Upper lobe of left lung (tissue), 4 donors: ENCODE data around the gene SYN1.
A peak's percentile ranks its signal among the peaks of the same experiment; 100 is the strongest.

Experiments used
- CTCF ChIP-seq, 6 experiments: fragments of 450-650 bp in 4 of 6; fragments of 200-600 bp in 2 of 6; sonication (generic) in 2 of 6; IDR thresholded peaks; one replicate each; pipeline ENCODE4 v1.5.1; 2016 to 2019; ENCODE audit warnings: antibody characterized with exemption in 6 of 6
- EP300 ChIP-seq, 4 donors: sonication (generic); formaldehyde crosslinking; IDR thresholded peaks; one replicate each; pipeline ENCODE4 v1.5.1; 2017; ENCODE audit warnings: antibody characterized with exemption in 4 of 4, control low read depth in 2 of 4
- POLR2A ChIP-seq, 4 donors: fragments of 450-650 bp; IDR thresholded peaks; one replicate each; pipeline ENCODE4 v1.5.1; 2016 to 2017; ENCODE audit warnings: antibody characterized with exemption in 4 of 4, mild to moderate bottlenecking in 2 of 4
- POLR2AphosphoS5 ChIP-seq, 2 donors: sonication (generic); formaldehyde crosslinking; IDR thresholded peaks; one replicate each; pipeline ENCODE4 v1.5.1; 2017; ENCODE audit warnings: antibody characterized with exemption in 2 of 2

- TF ChIP-seq CTCF (IDR thresholded peaks at IDR 0.05) (no peak), POLR2AphosphoS5 (IDR thresholded peaks at IDR 0.05) (peak; percentile 38 to 48), POLR2A (IDR thresholded peaks at IDR 0.05) (peak in 3 of 4 donors; percentile 32 to 67 (median 34)), EP300 (IDR thresholded peaks at IDR 0.05) (no peak)
These were observed 30.7 kb upstream of the SYN1 start, which contains the start of gene ELK1 for GRCh38 chrX:47650164-47651042.
